Suprapubic skin (tissue), 4 donors: ENCODE results near the gene BZW2. TPM values are rescaled to one million over a fixed set of nuclear protein-coding genes. Genes with fewer than 3 reads are reported as not detected.

Source experiments
- DNase-seq, 2 donors: peaks; one replicate each; pipeline ENCODE4 v3.0.0-alpha.2; 2019; ENCODE audit warnings: low spot score in 2 of 2
- H3K27ac ChIP-seq: fragments of 200-600 bp; sonication (generic); one replicate; pipeline ENCODE4 v1.5.1; 2019
- H3K27me3 ChIP-seq: fragments of 200-600 bp; sonication (generic); one replicate; pipeline ENCODE4 v1.5.1; 2019
- H3K36me3 ChIP-seq: fragments of 200-600 bp; sonication (generic); one replicate; pipeline ENCODE4 v1.5.1; 2019
- H3K4me1 ChIP-seq: fragments of 200-600 bp; sonication (generic); one replicate; pipeline ENCODE4 v1.5.1; 2019
- H3K4me3 ChIP-seq: fragments of 200-600 bp; sonication (generic); one replicate; pipeline ENCODE4 v1.5.1; 2019; ENCODE audit warnings: mild to moderate bottlenecking
- H3K9me3 ChIP-seq: fragments of 200-600 bp; sonication (generic); one replicate; pipeline ENCODE4 v1.5.1; 2019
- EP300 ChIP-seq: sonication (generic); formaldehyde crosslinking; IDR thresholded peaks from one replicate; pipeline ENCODE4 v1.6.1; 2017; ENCODE audit warnings: antibody characterized with exemption
- POLR2A ChIP-seq, 2 donors: fragments of 450-650 bp; IDR thresholded peaks; one replicate each; pipeline ENCODE4 v1.6.1; 2017; ENCODE audit warnings: antibody characterized with exemption in 2 of 2, mild to moderate bottlenecking in 2 of 2, moderate library complexity in 2 of 2
- POLR2AphosphoS5 ChIP-seq, 3 donors: sonication (generic); formaldehyde crosslinking; IDR thresholded peaks; one replicate each; pipeline ENCODE4 v1.6.1; 2017; ENCODE audit warnings: antibody characterized with exemption in 3 of 3
- WGBS: methylation state at CpG from one replicate; pipeline ENCODE4 v1.1.5; 2018; 5-methylcytosine and 5-hydroxymethylcytosine counted together
- total RNA-seq, 4 donors: library from RNA; depleted of rRNA; stranded (reverse); fragments of >200 nt; gene quantifications; one replicate each; pipeline ENCODE4 v1.1.0, GENCODE V29; 2016
- TF ChIP-seq, protein P1 (sequence below), 2 donors: fragments of 200-600 bp in 1 of 2; fragments of 450-650 bp in 1 of 2; sonication (generic) in 1 of 2; IDR thresholded peaks; one replicate each; pipeline ENCODE4 v1.5.1; 2016 to 2019; ENCODE audit warnings: antibody characterized with exemption in 2 of 2, mild to moderate bottlenecking in 1 of 2, moderate library complexity in 1 of 2

The BZW2 gene
- total RNA-seq, 4 donors from 2014 or later, result 60.5 to 97.9 (median 84.4) TPM

DNA sequence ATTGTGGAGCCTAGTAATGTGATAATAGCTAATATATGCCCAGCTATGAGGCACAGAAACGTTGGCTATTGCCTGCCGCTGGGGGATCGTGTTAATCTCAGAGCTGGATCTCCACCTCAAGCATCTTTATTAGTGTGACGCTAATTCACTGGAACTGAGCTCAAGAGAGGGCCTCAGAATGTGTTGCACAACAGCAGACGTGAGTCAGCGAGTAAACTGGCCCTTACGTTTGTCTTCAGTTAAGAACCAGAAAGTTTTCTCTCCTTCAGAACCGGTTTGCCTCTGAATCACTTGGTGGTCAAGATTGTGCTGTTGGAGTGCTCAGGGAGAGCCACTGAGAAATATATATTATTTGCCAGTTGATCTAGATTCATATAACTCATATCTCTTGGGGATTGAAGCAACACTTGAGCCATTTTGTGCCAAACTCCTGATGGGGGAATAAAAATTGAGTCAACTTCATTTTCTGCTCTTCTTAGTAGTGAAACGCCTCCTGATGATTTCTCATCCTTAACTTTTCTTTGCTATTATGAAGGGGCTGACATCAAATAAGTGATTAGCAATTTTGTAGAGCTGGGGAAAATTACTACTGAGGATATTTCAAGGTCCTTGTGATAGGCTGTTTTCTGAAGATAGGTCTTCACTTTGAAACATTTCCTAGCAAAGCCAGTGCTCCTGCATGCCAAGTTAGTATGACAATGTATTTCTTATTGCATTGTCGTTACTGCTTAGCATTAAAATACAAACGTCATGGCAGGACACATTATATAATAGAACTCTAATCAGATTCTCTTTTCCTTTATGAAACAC is 22.3 kb downstream of the BZW2 start:
- H3K4me3 ChIP-seq, result no peak overlapping the region
- TF ChIP-seq EP300 (no peak), POLR2AphosphoS5 (IDR thresholded peaks at IDR 0.05) (peak in 1 of 3 donors; percentile 53)
- 37% methylated on average over 11 of the region's 11 CpGs for WGBS
- no peaks in the 10 kb centered on the region for H3K27me3 ChIP-seq
- H3K4me1 ChIP-seq, result peaks cover 23% of the 10 kb centered on the region
- no peaks in the 10 kb centered on the region for H3K9me3 ChIP-seq
- peak overlapping the region; percentile 79 for H3K27ac ChIP-seq
- DNase-seq, result peak in 1 of 2 donors; percentile 82
- H3K36me3 ChIP-seq, result no peaks in the 10 kb centered on the region

- Histone ChIP-seq H3K27ac (peak overlapping the region; percentile 79), H3K36me3 (no peaks in the 10 kb centered on the region), H3K4me1 (peaks cover 23% of the 10 kb centered on the region), H3K4me3 (no peak overlapping the region), H3K27me3 (no peaks in the 10 kb centered on the region), H3K9me3 (no peaks in the 10 kb centered on the region)
- TF ChIP-seq POLR2AphosphoS5 (IDR thresholded peaks at IDR 0.05) (no peak), POLR2A (IDR thresholded peaks at IDR 0.05) (no peak), EP300 (no peak)
- TF ChIP-seq, protein P1, sequence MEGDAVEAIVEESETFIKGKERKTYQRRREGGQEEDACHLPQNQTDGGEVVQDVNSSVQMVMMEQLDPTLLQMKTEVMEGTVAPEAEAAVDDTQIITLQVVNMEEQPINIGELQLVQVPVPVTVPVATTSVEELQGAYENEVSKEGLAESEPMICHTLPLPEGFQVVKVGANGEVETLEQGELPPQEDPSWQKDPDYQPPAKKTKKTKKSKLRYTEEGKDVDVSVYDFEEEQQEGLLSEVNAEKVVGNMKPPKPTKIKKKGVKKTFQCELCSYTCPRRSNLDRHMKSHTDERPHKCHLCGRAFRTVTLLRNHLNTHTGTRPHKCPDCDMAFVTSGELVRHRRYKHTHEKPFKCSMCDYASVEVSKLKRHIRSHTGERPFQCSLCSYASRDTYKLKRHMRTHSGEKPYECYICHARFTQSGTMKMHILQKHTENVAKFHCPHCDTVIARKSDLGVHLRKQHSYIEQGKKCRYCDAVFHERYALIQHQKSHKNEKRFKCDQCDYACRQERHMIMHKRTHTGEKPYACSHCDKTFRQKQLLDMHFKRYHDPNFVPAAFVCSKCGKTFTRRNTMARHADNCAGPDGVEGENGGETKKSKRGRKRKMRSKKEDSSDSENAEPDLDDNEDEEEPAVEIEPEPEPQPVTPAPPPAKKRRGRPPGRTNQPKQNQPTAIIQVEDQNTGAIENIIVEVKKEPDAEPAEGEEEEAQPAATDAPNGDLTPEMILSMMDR (IDR thresholded peaks at IDR 0.05), result no peak
- 85% methylated on average over 5 of the region's 5 CpGs for WGBS
- no peak for DNase-seq
These were observed 23.0 kb downstream of the BZW2 start for GRCh38 chr7:16668978-16669377.

DNA sequence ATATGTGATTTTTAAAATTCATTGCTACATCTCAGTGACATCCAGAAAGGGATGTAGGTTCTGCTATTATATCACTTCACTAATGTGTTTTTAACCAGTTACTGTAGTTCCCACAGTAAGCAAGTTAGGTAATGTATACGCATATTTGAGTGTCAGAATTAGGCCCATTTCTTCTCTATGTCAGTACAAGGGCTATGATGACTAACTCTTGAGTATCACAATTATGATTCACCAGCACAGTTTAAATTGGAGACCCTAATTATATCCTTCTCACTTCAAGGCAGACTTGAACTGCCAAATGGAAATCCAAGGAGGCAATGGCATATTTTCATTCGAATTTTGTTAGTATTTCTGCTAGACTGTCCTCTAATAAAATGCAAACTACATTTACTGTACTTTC is 23.6 kb downstream of the BZW2 start:
- no peak overlapping the region for H3K4me3 ChIP-seq
- H3K4me1 ChIP-seq, result peaks cover 23% of the 10 kb centered on the region
- H3K36me3 ChIP-seq, result peaks cover under 1% of the 10 kb centered on the region
- no peak overlapping the region for H3K27ac ChIP-seq
- H3K27me3 ChIP-seq, result no peaks in the 10 kb centered on the region
- H3K9me3 ChIP-seq, result no peaks in the 10 kb centered on the region
- 89% methylated on average over 2 of the region's 2 CpGs for WGBS
- DNase-seq, result no peak
- TF ChIP-seq POLR2A (IDR thresholded peaks at IDR 0.05) (no peak), POLR2AphosphoS5 (IDR thresholded peaks at IDR 0.05) (no peak), EP300 (no peak)
- TF ChIP-seq, protein P1 (IDR thresholded peaks at IDR 0.05), result no peak

GRCh38 chr7:16670021-16670420 is 24.0 kb downstream of the BZW2 start:
- DNase-seq, result no peak
- 66% methylated on average over 1 of the region's 1 CpG for WGBS
- Histone ChIP-seq H3K27ac (no peak overlapping the region), H3K9me3 (no peaks in the 10 kb centered on the region), H3K4me3 (no peak overlapping the region), H3K4me1 (peaks cover 23% of the 10 kb centered on the region), H3K36me3 (peaks cover 3% of the 10 kb centered on the region), H3K27me3 (no peaks in the 10 kb centered on the region)
- TF ChIP-seq POLR2A (IDR thresholded peaks at IDR 0.05), result no peak
- TF ChIP-seq EP300, result no peak
- no peak for TF ChIP-seq POLR2AphosphoS5 (IDR thresholded peaks at IDR 0.05)
- TF ChIP-seq, protein P1 (IDR thresholded peaks at IDR 0.05), result no peak

DNA sequence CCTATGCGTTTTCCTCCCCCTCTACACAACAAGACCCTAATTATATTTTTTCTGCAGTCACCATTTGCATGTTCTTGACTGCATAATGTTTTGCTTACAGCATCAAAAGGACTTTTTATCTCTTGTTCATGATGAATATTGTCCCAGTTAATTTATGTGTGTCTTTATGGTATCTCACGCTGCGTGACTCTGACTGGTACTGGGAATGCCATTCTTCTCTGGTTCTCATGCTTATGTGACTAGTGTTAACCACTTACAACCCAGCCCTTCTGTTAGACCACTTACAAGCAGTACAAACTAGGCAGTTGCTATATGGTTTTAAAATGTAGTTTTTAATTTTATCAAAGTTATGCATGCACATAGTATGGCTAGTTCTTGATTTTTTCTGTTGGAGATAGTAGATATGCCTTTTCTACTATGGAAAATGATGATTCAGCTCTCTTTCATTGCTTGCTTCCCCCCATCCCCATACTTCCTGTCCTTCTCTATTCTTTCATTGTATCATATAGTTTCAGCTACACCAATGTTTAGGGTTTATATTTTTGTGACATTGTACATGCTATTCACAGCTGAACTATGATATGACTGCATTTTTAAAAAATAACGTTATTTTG is 24.9 kb downstream of the BZW2 start:
- 89% methylated on average over 4 of the region's 4 CpGs for WGBS
- Histone ChIP-seq H3K4me3 (no peak overlapping the region), H3K4me1 (peaks cover 23% of the 10 kb centered on the region), H3K36me3 (peaks cover 11% of the 10 kb centered on the region), H3K9me3 (no peaks in the 10 kb centered on the region), H3K27me3 (no peaks in the 10 kb centered on the region), H3K27ac (no peak overlapping the region)
- no peak for DNase-seq
- TF ChIP-seq, protein P1 (IDR thresholded peaks at IDR 0.05), result no peak
- TF ChIP-seq EP300 (no peak), POLR2AphosphoS5 (IDR thresholded peaks at IDR 0.05) (no peak)
